ENCODE measurements around the gene EEPD1.

DNA sequence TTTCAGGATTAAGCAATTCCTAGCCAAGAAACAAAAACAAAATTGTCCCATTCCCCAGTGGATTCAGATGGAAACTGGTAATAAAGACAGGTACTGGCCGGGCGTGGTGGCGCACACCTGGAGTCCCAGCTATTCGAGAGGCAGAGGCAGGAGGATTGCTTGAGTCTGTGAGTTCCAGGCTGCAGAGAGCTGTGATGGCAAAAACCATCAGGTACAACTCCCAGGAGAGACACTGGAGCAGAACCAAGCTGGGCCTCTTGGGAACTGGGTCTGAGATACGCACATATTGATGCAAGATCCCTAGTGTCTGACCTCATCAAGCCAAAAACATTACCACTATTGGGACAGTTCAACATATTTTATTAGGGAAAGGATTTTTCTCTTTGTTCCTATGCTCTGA lies 152.6 kb downstream of the EEPD1 start:
- no peak for TF ChIP-seq POLR2A (IDR thresholded peaks at IDR 0.05)
- TF ChIP-seq, protein P1, sequence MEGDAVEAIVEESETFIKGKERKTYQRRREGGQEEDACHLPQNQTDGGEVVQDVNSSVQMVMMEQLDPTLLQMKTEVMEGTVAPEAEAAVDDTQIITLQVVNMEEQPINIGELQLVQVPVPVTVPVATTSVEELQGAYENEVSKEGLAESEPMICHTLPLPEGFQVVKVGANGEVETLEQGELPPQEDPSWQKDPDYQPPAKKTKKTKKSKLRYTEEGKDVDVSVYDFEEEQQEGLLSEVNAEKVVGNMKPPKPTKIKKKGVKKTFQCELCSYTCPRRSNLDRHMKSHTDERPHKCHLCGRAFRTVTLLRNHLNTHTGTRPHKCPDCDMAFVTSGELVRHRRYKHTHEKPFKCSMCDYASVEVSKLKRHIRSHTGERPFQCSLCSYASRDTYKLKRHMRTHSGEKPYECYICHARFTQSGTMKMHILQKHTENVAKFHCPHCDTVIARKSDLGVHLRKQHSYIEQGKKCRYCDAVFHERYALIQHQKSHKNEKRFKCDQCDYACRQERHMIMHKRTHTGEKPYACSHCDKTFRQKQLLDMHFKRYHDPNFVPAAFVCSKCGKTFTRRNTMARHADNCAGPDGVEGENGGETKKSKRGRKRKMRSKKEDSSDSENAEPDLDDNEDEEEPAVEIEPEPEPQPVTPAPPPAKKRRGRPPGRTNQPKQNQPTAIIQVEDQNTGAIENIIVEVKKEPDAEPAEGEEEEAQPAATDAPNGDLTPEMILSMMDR (IDR thresholded peaks at IDR 0.05): no peak
